Measurements from ENCODE around the gene INTS6L. TPM values are rescaled to one million over a fixed set of nuclear protein-coding genes. Genes with fewer than 3 reads are reported as not detected.
"Not testable (repeated sequence)": the region's sequence is repeated elsewhere in the genome, so short reads cannot be mapped to it uniquely, and the experiment has no call there.

Gene INTS6L
- polyA plus RNA-seq, 1 donor, result 13.8 TPM

DNA sequence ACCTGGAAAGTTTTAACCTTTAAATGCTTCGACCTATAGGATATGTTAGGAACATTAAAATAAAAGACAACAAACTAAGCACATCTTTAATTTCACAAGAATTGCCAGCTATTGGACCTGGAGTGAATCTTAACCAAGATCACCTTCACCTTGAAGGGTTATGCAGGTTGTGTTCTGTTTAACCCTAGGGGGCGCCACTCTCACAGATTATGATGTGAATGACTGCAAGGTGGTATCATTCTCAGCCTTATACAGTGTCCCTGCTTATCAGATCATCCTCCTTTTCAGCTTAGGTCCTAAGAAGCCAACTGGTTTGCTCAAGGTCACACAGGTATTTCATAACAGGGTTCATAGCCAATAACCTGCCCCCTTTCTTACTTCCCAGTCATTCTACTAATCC is 23.5 kb downstream of the INTS6L start:
- WGBS (ENCODE audit: insufficient coverage, low lambda C conversion rate), result no CpG with 5 or more reads among the region's 2 CpGs
- Histone ChIP-seq H3K27ac (ENCODE audit: low read length) (no peak overlapping the region), H3K4me3 (ENCODE audit: low read length) (no peak overlapping the region), H3K9me3 (ENCODE audit: control insufficient read depth, low read depth, low read length) (no peaks in the 10 kb centered on the region), H3K27me3 (ENCODE audit: control insufficient read depth, insufficient read depth, low read length) (no peaks in the 10 kb centered on the region), H3K4me1 (ENCODE audit: control insufficient read depth, insufficient read depth, low read length) (no peaks in the 10 kb centered on the region), H3K36me3 (ENCODE audit: control insufficient read depth, insufficient read depth, low read length) (no peaks in the 10 kb centered on the region)
- no peak for DNase-seq

DNA sequence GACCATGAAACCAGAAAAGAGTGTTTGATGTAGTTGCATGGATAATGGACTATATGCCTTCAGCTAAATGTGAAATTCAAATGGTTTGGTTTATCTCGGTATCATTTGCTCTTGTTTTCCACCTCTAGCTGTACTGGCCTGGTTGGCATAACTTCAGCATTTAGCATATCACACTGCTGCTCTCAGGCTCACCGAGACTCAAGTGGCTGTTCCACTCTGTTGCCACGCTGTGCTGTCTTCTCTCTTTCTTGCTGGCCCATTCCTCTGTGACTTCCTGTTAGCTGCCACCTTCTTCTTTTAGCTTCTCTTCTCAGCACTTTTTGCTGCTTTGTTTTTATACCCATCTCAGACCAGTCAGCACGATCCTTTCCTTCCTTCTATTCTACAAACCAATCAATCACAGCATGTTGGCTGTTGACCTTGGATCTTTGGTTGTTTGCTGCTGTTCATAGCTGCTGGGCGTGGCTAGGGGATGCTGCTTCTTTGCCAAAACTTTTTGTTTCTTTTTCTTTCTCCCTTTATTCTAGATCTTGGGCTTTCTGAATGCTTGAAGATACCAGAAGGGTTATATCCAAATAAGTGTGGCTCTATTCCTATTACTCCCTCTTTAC is 24.0 kb downstream of the INTS6L start:
- H3K36me3 ChIP-seq (ENCODE audit: control insufficient read depth, insufficient read depth, low read length), result no peaks in the 10 kb centered on the region
- no peak for DNase-seq
- 100% methylated on average over 1 of the region's 5 CpGs for WGBS (ENCODE audit: insufficient coverage, low lambda C conversion rate)
- no peaks in the 10 kb centered on the region for H3K4me1 ChIP-seq (ENCODE audit: control insufficient read depth, insufficient read depth, low read length)
- H3K4me3 ChIP-seq (ENCODE audit: low read length), result no peak overlapping the region
- H3K27me3 ChIP-seq (ENCODE audit: control insufficient read depth, insufficient read depth, low read length), result no peaks in the 10 kb centered on the region
- no peaks in the 10 kb centered on the region for H3K9me3 ChIP-seq (ENCODE audit: control insufficient read depth, low read depth, low read length)
- no peak overlapping the region for H3K27ac ChIP-seq (ENCODE audit: low read length)

DNA sequence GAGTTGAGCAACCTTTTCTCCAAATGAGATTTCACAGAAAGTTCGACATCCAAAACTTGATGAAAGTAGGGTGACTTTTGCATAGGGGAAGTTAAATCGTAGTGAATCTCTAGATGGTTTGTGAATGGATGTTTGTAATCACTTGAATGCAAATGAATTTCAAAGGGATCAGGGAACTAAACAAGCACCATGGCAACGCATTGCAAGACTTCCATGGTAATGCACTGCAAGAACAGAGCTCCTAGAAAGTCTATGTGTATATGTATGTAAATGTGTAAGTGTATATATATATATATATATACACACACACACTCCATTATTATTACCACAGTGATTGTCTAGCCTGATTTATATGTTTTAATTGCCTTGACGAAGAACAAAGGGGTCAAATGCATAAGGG is 27.3 kb downstream of the INTS6L start:
- H3K36me3 ChIP-seq (ENCODE audit: control insufficient read depth, insufficient read depth, low read length), result no peaks in the 10 kb centered on the region
- no peaks in the 10 kb centered on the region for H3K27me3 ChIP-seq (ENCODE audit: control insufficient read depth, insufficient read depth, low read length)
- no peaks in the 10 kb centered on the region for H3K4me1 ChIP-seq (ENCODE audit: control insufficient read depth, insufficient read depth, low read length)
- no peak overlapping the region for H3K27ac ChIP-seq (ENCODE audit: low read length)
- no peak for DNase-seq
- WGBS (ENCODE audit: insufficient coverage, low lambda C conversion rate), result no CpG with 5 or more reads among the region's 4 CpGs
- no peaks in the 10 kb centered on the region for H3K9me3 ChIP-seq (ENCODE audit: control insufficient read depth, low read depth, low read length)
- H3K4me3 ChIP-seq (ENCODE audit: low read length), result no peak overlapping the region

DNA sequence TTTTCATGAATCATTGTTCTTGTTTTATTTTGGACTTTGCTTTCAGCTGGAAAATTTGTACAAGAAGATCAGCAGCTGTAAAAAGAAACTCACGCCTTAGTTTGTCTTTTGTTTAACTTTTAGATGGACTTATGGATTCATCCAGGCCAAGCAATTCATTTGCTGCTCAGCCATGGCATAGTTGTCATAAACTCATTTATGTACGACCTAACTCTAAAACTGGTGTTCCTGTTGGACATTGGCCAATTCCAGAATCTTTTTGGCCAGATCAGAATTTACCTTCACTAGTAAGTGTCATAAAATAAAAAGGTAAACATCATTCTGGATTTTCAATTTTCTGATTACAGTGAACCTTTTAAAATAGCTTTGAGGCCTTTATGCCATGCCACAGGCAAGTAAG is 29.1 kb downstream of the INTS6L start:
- Histone ChIP-seq H3K27me3 (ENCODE audit: control insufficient read depth, insufficient read depth, low read length) (no peaks in the 10 kb centered on the region), H3K9me3 (ENCODE audit: control insufficient read depth, low read depth, low read length) (no peaks in the 10 kb centered on the region), H3K4me3 (ENCODE audit: low read length) (no peak overlapping the region), H3K27ac (ENCODE audit: low read length) (no peak overlapping the region), H3K4me1 (ENCODE audit: control insufficient read depth, insufficient read depth, low read length) (no peaks in the 10 kb centered on the region), H3K36me3 (ENCODE audit: control insufficient read depth, insufficient read depth, low read length) (no peaks in the 10 kb centered on the region)
- no peak for DNase-seq
- no CpG with 5 or more reads among the region's 2 CpGs for WGBS (ENCODE audit: insufficient coverage, low lambda C conversion rate)

DNA sequence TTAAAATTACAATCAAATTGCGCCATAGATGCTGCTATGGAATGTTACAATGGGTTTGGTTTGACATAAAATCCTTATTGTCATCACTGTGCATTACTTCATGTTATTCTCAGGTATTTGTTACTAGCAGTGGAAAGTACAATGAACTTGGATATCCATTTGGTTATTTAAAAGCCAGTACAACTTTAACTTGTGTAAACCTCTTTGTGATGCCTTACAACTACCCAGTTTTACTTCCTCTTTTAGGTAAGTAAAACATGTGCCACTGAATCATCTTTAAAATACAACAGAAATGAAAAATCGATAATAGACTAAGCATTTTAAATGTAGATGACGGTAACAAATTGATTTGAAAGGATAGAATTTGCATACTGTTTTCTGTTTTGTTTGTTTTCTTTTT is 35.6 kb downstream of the INTS6L start:
- Histone ChIP-seq H3K27me3 (ENCODE audit: control insufficient read depth, insufficient read depth, low read length) (no peaks in the 10 kb centered on the region), H3K9me3 (ENCODE audit: control insufficient read depth, low read depth, low read length) (no peaks in the 10 kb centered on the region), H3K4me3 (ENCODE audit: low read length) (no peak overlapping the region), H3K27ac (ENCODE audit: low read length) (no peak overlapping the region), H3K4me1 (ENCODE audit: control insufficient read depth, insufficient read depth, low read length) (no peaks in the 10 kb centered on the region), H3K36me3 (ENCODE audit: control insufficient read depth, insufficient read depth, low read length) (no peaks in the 10 kb centered on the region)
- no CpG with 5 or more reads among the region's 3 CpGs for WGBS (ENCODE audit: insufficient coverage, low lambda C conversion rate)
- DNase-seq, result no peak

DNA sequence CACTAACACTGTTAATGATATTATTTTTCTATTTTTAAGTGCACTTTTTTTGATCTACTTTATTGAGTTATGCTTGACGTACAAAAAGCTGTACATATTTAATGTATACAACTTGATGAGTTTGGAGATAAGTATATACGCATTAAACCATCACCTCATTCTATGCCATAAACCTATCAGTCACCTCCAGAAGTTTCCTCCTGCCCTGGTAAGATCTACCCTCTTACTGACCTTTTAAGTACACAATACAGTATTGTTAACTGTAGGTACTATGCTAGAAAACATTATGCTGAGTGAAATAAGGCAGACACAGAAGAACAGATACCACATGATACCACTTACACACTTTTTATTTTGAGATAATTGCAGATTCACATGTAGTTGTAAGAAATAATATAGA is 36.9 kb downstream of the INTS6L start:
- Histone ChIP-seq H3K4me1 (ENCODE audit: control insufficient read depth, insufficient read depth, low read length) (no peaks in the 10 kb centered on the region), H3K36me3 (ENCODE audit: control insufficient read depth, insufficient read depth, low read length) (no peaks in the 10 kb centered on the region), H3K27ac (ENCODE audit: low read length) (no peak overlapping the region), H3K27me3 (ENCODE audit: control insufficient read depth, insufficient read depth, low read length) (no peaks in the 10 kb centered on the region), H3K4me3 (ENCODE audit: low read length) (no peak overlapping the region), H3K9me3 (ENCODE audit: control insufficient read depth, low read depth, low read length) (no peaks in the 10 kb centered on the region)
- no CpG with 5 or more reads among the region's 2 CpGs for WGBS (ENCODE audit: insufficient coverage, low lambda C conversion rate)
- no peak for DNase-seq

DNA sequence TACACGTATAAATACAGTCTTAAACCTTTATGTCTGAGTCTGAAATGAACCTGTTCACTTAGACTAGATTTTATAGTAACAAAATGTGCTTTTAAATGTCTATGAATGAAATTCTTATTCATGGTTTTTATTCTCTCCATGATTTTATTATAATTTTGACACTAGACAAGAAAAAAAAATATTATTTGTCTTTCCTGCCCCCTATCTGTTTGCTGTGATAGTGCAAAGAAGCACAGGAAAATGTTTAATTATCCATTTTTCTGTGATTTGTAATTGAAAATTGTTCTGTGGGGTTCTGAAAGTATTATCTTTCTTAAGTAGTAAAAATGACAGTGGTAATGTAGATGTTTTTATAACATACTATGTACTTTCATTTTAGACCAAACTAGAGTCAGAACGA is 52.0 kb downstream of the INTS6L start:
- DNase-seq, result no peak
- H3K9me3 ChIP-seq (ENCODE audit: control insufficient read depth, low read depth, low read length), result no peaks in the 10 kb centered on the region
- H3K4me3 ChIP-seq (ENCODE audit: low read length), result no peak overlapping the region
- peaks cover 4% of the 10 kb centered on the region for H3K36me3 ChIP-seq (ENCODE audit: control insufficient read depth, insufficient read depth, low read length)
- H3K27ac ChIP-seq (ENCODE audit: low read length), result no peak overlapping the region
- H3K27me3 ChIP-seq (ENCODE audit: control insufficient read depth, insufficient read depth, low read length), result no peaks in the 10 kb centered on the region
- no CpG with 5 or more reads among the region's 2 CpGs for WGBS (ENCODE audit: insufficient coverage, low lambda C conversion rate)
- H3K4me1 ChIP-seq (ENCODE audit: control insufficient read depth, insufficient read depth, low read length), result no peaks in the 10 kb centered on the region

DNA sequence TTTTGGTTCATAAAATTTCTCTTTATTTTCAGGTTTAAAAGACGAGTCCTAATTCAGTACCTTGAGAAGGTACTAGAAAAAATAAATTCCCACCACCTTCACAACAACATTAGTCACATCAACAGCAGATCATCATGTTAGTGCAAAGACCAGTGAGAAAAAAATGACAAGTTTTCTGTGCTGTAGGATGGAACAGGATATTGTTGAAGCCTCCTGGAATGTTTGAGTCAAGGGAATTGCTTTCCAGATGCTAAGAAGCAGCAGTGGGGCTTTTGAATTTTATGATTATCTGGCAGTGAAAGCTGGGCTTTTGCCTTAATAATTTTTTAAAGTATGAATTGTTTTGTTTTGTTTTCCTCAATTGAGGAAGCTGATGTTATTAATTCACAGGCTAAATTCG is 61.0 kb downstream of the INTS6L start:
- DNase-seq, result no peak
- H3K4me1 ChIP-seq (ENCODE audit: control insufficient read depth, insufficient read depth, low read length), result no peaks in the 10 kb centered on the region
- no peaks in the 10 kb centered on the region for H3K27me3 ChIP-seq (ENCODE audit: control insufficient read depth, insufficient read depth, low read length)
- H3K27ac ChIP-seq (ENCODE audit: low read length), result no peak overlapping the region
- no peaks in the 10 kb centered on the region for H3K9me3 ChIP-seq (ENCODE audit: control insufficient read depth, low read depth, low read length)
- H3K36me3 ChIP-seq (ENCODE audit: control insufficient read depth, insufficient read depth, low read length), result peaks cover 6% of the 10 kb centered on the region
- WGBS (ENCODE audit: insufficient coverage, low lambda C conversion rate), result no CpG with 5 or more reads among the region's 2 CpGs
- no peak overlapping the region for H3K4me3 ChIP-seq (ENCODE audit: low read length)

- no peak for DNase-seq
- H3K27ac ChIP-seq (ENCODE audit: low read length), result no peak overlapping the region
- H3K4me1 ChIP-seq (ENCODE audit: control insufficient read depth, insufficient read depth, low read length), result no peaks in the 10 kb centered on the region
- no peak overlapping the region for H3K4me3 ChIP-seq (ENCODE audit: low read length)
- no CpG with 5 or more reads among the region's 6 CpGs for WGBS (ENCODE audit: insufficient coverage, low lambda C conversion rate)
- H3K9me3 ChIP-seq (ENCODE audit: control insufficient read depth, low read depth, low read length), result no peaks in the 10 kb centered on the region
- H3K27me3 ChIP-seq (ENCODE audit: control insufficient read depth, insufficient read depth, low read length), result no peaks in the 10 kb centered on the region
- no peaks in the 10 kb centered on the region for H3K36me3 ChIP-seq (ENCODE audit: control insufficient read depth, insufficient read depth, low read length)
Observed at GRCh38 chrX:135585153-135585552, 64.7 kb downstream of the INTS6L start.

DNA sequence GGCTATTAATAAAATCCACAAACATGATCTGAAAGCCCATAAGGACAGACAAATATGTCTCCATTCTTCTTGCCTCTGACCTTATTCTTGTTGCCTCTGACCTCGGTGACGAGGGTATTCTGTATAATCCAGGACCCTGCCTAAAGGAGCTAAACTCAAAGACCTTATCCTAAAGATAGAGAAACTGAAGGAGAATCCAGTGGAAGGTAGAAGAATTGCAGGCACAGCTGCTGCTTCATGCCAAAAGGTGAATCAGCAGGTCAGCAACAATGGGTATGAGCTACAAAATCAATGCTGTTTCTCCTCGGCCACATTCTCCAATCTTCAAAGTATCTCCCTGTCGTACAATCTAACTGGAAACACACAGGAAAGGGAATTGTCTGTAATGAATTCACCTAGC is 71.4 kb downstream of the INTS6L start:
- H3K9me3 ChIP-seq (ENCODE audit: control insufficient read depth, low read depth, low read length), result no peaks in the 10 kb centered on the region
- 80% methylated on average over 1 of the region's 4 CpGs for WGBS (ENCODE audit: insufficient coverage, low lambda C conversion rate)
- no peaks in the 10 kb centered on the region for H3K36me3 ChIP-seq (ENCODE audit: control insufficient read depth, insufficient read depth, low read length)
- H3K27ac ChIP-seq (ENCODE audit: low read length), result no peak overlapping the region
- H3K27me3 ChIP-seq (ENCODE audit: control insufficient read depth, insufficient read depth, low read length), result no peaks in the 10 kb centered on the region
- no peak overlapping the region for H3K4me3 ChIP-seq (ENCODE audit: low read length)
- H3K4me1 ChIP-seq (ENCODE audit: control insufficient read depth, insufficient read depth, low read length), result no peaks in the 10 kb centered on the region
- DNase-seq, result no peak

- not testable (repeated sequence) for DNase-seq; H3K36me3 ChIP-seq (ENCODE audit: control insufficient read depth, insufficient read depth, low read length); H3K27me3 ChIP-seq (ENCODE audit: control insufficient read depth, insufficient read depth, low read length); H3K27ac ChIP-seq (ENCODE audit: low read length); H3K4me1 ChIP-seq (ENCODE audit: control insufficient read depth, insufficient read depth, low read length); H3K9me3 ChIP-seq (ENCODE audit: control insufficient read depth, low read depth, low read length); H3K4me3 ChIP-seq (ENCODE audit: low read length)
- WGBS (ENCODE audit: insufficient coverage, low lambda C conversion rate), result no CpG with 5 or more reads among the region's 2 CpGs
Observed at GRCh38 chrX:135594049-135594448, 73.6 kb downstream of the INTS6L start.

All from large intestine (tissue), 3 donors.